Measurements from ENCODE around the gene INMT. TPM values are rescaled to one million over a fixed set of nuclear protein-coding genes. Genes with fewer than 3 reads are reported as not detected.

The INMT gene
- total and polyA plus RNA-seq, 10 of the 15 experiments (the other 5 are each of a cell fraction or from before 2014, with no cell fraction given), result 0.03 to 0.20 (median 0.10) TPM; not detected in 7

GRCh38 chr7:30726296-30727006 lies 25.5 kb upstream of the INMT start:
- 81% methylated on average over 7 of the region's 7 CpGs for WGBS (ENCODE audit: insufficient coverage, insufficient replicate concordance, low lambda C conversion rate, missing lambda C conversion rate)
- ChIA-PET CTCF (interaction anchor here (0.9 to 1.7 kb wide), 3 partner anchors 13 to 177 kb away, joined by 3 read pairs; no protein-coding TSS in a partner anchor), RAD21 (ENCODE audit: unreplicated experiment) (no interaction called here), SMC1A (ENCODE audit: uncharacterized antibody, unreplicated experiment) (interaction anchor here (2.4 kb wide), 1 partner anchor 13 kb away, joined by 8 read pairs; no protein-coding TSS in a partner anchor), POLR2A (no interaction called here)
- H3K9ac ChIP-seq (ENCODE audit: control insufficient read depth, insufficient read depth, low read length), result no peak overlapping the region
- H3K27ac ChIP-seq (ENCODE audit: control insufficient read depth, insufficient read depth), result no peak overlapping the region
- H3K36me3 ChIP-seq (ENCODE audit: control insufficient read depth in 2 of 2, insufficient read depth in 2 of 2, low read length in 1 of 2), result no peaks in the 10 kb centered on the region
- H3K4me1 ChIP-seq (ENCODE audit: control insufficient read depth, insufficient read depth, low read length), result no peaks in the 10 kb centered on the region
- ATAC-seq (peak; percentile 21; the same call in 1 of the 3 replicates), FAIRE-seq (no peak), DNase-seq (ENCODE audit: low read depth, low spot score) (no peak)
- peak overlapping the region; percentile 17; the same call in 1 of the 2 replicates for H3K4me2 ChIP-seq (ENCODE audit: control insufficient read depth, insufficient read depth)
- H2AFZ ChIP-seq (ENCODE audit: control insufficient read depth, low read depth, low read length), result peak overlapping the region; percentile 6; the same call in 1 of the 2 replicates
- in situ Hi-C loops (cut with MboI), result no loop called here
- no peaks in the 10 kb centered on the region for H3K79me2 ChIP-seq (ENCODE audit: control insufficient read depth, insufficient read depth, low read length)
- no TSS peak for BruUV-seq (replicated peaks)
- H3K27me3 ChIP-seq (replicated peaks in 1 of 2; ENCODE audit: control insufficient read depth in 2 of 2, insufficient read depth in 2 of 2, low read length in 1 of 2), result peaks cover 6% of the 10 kb centered on the region in 2 experiments; a peak in 3 of 4 replicates
- no peak for TF ChIP-seq MXI1 (IDR thresholded peaks at IDR 0.05; ENCODE audit: low read depth, low read length)
- no peak for TF ChIP-seq HDAC2 (IDR thresholded peaks at IDR 0.05)
- TF ChIP-seq POLR2AphosphoS5 (IDR thresholded peaks at IDR 0.05; ENCODE audit: low read length), result no peak
- no peak for TF ChIP-seq NFXL1 (IDR thresholded peaks at IDR 0.05; ENCODE audit: borderline replicate concordance)
- intact Hi-C loops (cut with micrococcal nuclease; ENCODE audit: unreplicated experiment), result no loop called here
- H3K9me3 ChIP-seq (replicated peaks; ENCODE audit: control insufficient read depth, insufficient read depth, low read length), result no peaks in the 10 kb centered on the region
- no peaks in the 10 kb centered on the region for H4K20me1 ChIP-seq (ENCODE audit: control insufficient read depth, insufficient read depth)
- H3K4me3 ChIP-seq, result no peak overlapping the region

GRCh38 chr7:30727061-30727945 lies 24.6 kb upstream of the INMT start:
- Histone ChIP-seq H3K27ac (ENCODE audit: control insufficient read depth, insufficient read depth) (no peak overlapping the region), H3K36me3 (ENCODE audit: control insufficient read depth in 2 of 2, insufficient read depth in 2 of 2, low read length in 1 of 2) (no peaks in the 10 kb centered on the region), H3K27me3 (replicated peaks in 1 of 2; ENCODE audit: control insufficient read depth in 2 of 2, insufficient read depth in 2 of 2, low read length in 1 of 2) (peaks cover 6% of the 10 kb centered on the region in 2 experiments; a peak in 3 of 4 replicates), H4K20me1 (ENCODE audit: control insufficient read depth, insufficient read depth) (no peaks in the 10 kb centered on the region), H3K4me1 (ENCODE audit: control insufficient read depth, insufficient read depth, low read length) (no peaks in the 10 kb centered on the region), H3K4me2 (ENCODE audit: control insufficient read depth, insufficient read depth) (peak overlapping the region; percentile 17; the same call in 1 of the 2 replicates), H3K9ac (ENCODE audit: control insufficient read depth, insufficient read depth, low read length) (no peak overlapping the region), H3K4me3 (no peak overlapping the region), H3K9me3 (replicated peaks; ENCODE audit: control insufficient read depth, insufficient read depth, low read length) (no peaks in the 10 kb centered on the region), H2AFZ (ENCODE audit: control insufficient read depth, low read depth, low read length) (peak overlapping the region; percentile 6; the same call in 1 of the 2 replicates), H3K79me2 (ENCODE audit: control insufficient read depth, insufficient read depth, low read length) (no peaks in the 10 kb centered on the region)
- RAD21 ChIA-PET (ENCODE audit: unreplicated experiment), result no interaction called here
- no TSS peak for BruUV-seq (replicated peaks)
- SMC1A ChIA-PET (ENCODE audit: uncharacterized antibody, unreplicated experiment), result interaction anchor here (1.3 to 2.4 kb wide), 2 partner anchors 11 to 12 kb away, joined by 3 to 8 read pairs; no protein-coding TSS in a partner anchor
- intact Hi-C loops (cut with micrococcal nuclease; ENCODE audit: unreplicated experiment) (no loop called here), in situ Hi-C loops (cut with MboI) (no loop called here)
- TF ChIP-seq, protein P1, sequence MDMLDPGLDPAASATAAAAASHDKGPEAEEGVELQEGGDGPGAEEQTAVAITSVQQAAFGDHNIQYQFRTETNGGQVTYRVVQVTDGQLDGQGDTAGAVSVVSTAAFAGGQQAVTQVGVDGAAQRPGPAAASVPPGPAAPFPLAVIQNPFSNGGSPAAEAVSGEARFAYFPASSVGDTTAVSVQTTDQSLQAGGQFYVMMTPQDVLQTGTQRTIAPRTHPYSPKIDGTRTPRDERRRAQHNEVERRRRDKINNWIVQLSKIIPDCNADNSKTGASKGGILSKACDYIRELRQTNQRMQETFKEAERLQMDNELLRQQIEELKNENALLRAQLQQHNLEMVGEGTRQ (IDR thresholded peaks at IDR 0.05; ENCODE audit: borderline replicate concordance, low read depth, low read length), result no peak
- TF ChIP-seq RELA (IDR thresholded peaks at IDR 0.05; ENCODE audit: borderline replicate concordance, partially characterized antibody) (no peak), TAF1 (IDR thresholded peaks at IDR 0.05; ENCODE audit: borderline replicate concordance, low read depth, low read length) (no peak), MXI1 (IDR thresholded peaks at IDR 0.05; ENCODE audit: low read depth, low read length) (no peak), ASH2L (IDR thresholded peaks at IDR 0.05; ENCODE audit: borderline replicate concordance, low read depth) (no peak), SP1 (IDR thresholded peaks at IDR 0.05; ENCODE audit: low read depth, low read length) (no peak), SIX5 (IDR thresholded peaks at IDR 0.05; ENCODE audit: low read depth, low read length, severe bottlenecking) (no peak), PBX3 (IDR thresholded peaks at IDR 0.05; ENCODE audit: insufficient replicate concordance, low read depth, low read length) (no peak), ZNF217 (IDR thresholded peaks at IDR 0.05) (no peak)
- CTCF ChIA-PET, result interaction anchor here (0.9 to 1.7 kb wide), 3 partner anchors 12 to 178 kb away, joined by 3 read pairs; no protein-coding TSS in a partner anchor
- FAIRE-seq (no peak), DNase-seq (ENCODE audit: low read depth, low spot score) (no peak), ATAC-seq (peak; percentile 82)
- POLR2A ChIA-PET, result no interaction called here
- WGBS (ENCODE audit: insufficient coverage, insufficient replicate concordance, low lambda C conversion rate, missing lambda C conversion rate), result 31% methylated on average over 8 of the region's 8 CpGs
